PC-3 (cell line): ENCODE data around the gene REXO1.

Experiments used
- CTCF ChIP-seq: fragments of 300-600 bp; sonication (generic); conservative IDR thresholded peaks from 2 replicates; pipeline ENCODE4 v1.5.1; 2017; ENCODE audit warnings: antibody characterized with exemption, low read depth, mild to moderate bottlenecking, low read length
- EZH2 ChIP-seq: fragments of 300-600 bp; sonication (generic); IDR thresholded peaks from one replicate; pipeline ENCODE4 v1.6.1; 2017; ENCODE audit warnings: antibody characterized with exemption, mild to moderate bottlenecking, low read length; ENCODE audit not compliant: unreplicated experiment

- TF ChIP-seq EZH2 (no peak), CTCF (no peak)
Observed at GRCh38 chr19:1844513-1845124, 3.7 kb downstream of the REXO1 start.
